ENCODE data around the gene RPN1. TPM values are rescaled to one million over a fixed set of nuclear protein-coding genes. Genes with fewer than 3 reads are reported as not detected.
A peak's percentile ranks its signal among the peaks of the same experiment; 100 is the strongest.

The RPN1 gene
- total RNA-seq, 2 donors from 2014 or later = 126 to 133 TPM

DNA sequence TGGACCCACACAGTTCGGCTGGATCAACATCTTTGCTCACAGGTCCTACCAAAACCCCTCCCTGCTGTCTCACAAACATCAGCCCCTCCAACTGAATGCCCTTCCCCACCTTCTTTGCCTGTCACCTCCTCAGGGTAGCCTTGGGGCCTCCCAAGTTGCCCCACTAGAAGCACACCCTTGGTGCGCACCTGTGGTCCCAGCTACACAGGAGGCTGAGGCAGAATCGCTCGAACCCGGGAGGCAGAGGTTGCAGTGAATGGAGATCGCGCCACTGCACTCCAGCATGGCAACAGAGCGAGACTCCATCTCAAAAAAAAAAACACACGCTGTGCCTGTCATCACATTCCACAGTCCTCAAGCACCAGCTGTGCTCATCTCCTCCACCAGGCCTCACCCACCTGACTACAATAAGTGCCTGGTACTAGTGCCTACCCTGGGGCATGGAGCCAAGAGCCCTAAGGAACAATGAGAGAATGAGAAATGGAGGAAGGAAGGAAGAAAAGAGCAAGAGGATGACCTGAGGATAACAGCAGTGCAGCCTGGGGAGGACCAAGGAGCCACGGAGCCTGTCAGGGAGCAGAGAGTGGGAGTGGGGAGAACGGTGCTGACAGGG lies 26.0 kb downstream of the RPN1 start:
- Histone ChIP-seq H3K9me3 (no peaks in the 10 kb centered on the region), H3K4me3 (no peak overlapping the region), H3K4me1 (peaks cover 10% of the 10 kb centered on the region), H3K27ac (peak overlapping the region in 1 of 4 donors; percentile 32), H3K36me3 (replicated peaks in 1 of 2; ENCODE audit: insufficient read depth in 1 of 2, low read depth in 2 of 2) (peaks cover 24 to 52% of the 10 kb centered on the region in 2 donors), H3K27me3 (no peaks in the 10 kb centered on the region)
- TF ChIP-seq POLR2A (IDR thresholded peaks at IDR 0.05) = no peak
- TF ChIP-seq, protein P1, sequence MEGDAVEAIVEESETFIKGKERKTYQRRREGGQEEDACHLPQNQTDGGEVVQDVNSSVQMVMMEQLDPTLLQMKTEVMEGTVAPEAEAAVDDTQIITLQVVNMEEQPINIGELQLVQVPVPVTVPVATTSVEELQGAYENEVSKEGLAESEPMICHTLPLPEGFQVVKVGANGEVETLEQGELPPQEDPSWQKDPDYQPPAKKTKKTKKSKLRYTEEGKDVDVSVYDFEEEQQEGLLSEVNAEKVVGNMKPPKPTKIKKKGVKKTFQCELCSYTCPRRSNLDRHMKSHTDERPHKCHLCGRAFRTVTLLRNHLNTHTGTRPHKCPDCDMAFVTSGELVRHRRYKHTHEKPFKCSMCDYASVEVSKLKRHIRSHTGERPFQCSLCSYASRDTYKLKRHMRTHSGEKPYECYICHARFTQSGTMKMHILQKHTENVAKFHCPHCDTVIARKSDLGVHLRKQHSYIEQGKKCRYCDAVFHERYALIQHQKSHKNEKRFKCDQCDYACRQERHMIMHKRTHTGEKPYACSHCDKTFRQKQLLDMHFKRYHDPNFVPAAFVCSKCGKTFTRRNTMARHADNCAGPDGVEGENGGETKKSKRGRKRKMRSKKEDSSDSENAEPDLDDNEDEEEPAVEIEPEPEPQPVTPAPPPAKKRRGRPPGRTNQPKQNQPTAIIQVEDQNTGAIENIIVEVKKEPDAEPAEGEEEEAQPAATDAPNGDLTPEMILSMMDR (IDR thresholded peaks at IDR 0.05) = no peak
- intact Hi-C loops (cut with DNase I) = no loop called here
- WGBS, 2 donors = 86% methylated on average over 10 to 11 of the region's 11 CpGs
- no peak for DNase-seq
- no peak for ATAC-seq

DNA sequence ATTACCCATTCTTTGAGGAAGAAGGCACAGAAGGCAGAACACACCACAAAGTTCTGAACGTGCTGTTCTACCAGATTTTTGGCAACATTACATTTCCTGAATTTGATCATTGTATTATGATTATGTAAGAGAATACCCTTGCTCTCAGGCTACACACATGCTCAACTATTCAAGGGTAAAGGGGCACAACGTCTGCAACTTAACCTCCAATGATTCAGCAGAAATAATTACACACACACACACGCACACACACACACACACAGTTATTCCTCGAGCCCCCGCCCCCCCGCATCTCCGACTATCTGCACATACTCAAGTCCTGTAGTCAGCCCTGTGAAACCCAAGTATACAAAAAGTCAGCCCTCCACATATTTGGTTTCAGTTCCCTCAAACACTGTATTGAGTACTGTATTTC lies 26.8 kb downstream of the RPN1 start:
- intact Hi-C loops (cut with DNase I) = no loop called here
- DNase-seq (peak in 1 of 4 donors; percentile 36), ATAC-seq (no peak)
- Histone ChIP-seq H3K9me3 (no peaks in the 10 kb centered on the region), H3K27me3 (no peaks in the 10 kb centered on the region), H3K4me3 (no peak overlapping the region), H3K4me1 (peaks cover 17% of the 10 kb centered on the region), H3K36me3 (replicated peaks in 1 of 2; ENCODE audit: insufficient read depth in 1 of 2, low read depth in 2 of 2) (peaks cover 24 to 49% of the 10 kb centered on the region in 2 donors), H3K27ac (peak overlapping the region in 3 of 4 donors; percentile 32 to 57 (median 46))
- no peak for TF ChIP-seq POLR2A (IDR thresholded peaks at IDR 0.05)
- TF ChIP-seq, protein P1 (IDR thresholded peaks at IDR 0.05) = no peak
- 43 to 64% methylated on average over 7 of the region's 7 CpGs for WGBS, 2 donors

DNA sequence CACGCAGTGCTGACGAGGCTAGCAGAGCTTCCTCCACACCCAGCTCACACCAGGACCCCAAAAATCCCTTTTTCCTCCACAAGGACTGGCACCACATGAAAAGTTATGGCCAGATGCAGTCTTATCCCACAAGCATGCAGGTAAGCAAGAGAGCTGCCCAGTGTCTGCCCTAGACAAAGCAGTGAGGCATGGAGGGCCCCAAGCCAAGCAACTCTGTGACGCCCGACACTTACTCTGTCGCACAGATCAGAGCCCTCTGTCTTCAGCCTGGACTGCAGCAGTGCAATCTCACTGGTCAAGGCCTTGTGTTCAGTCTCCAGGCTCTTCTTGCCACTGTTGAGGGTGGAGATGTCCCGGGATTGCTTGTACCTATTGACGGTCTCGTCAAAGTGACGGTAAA lies 28.7 kb downstream of the RPN1 start:
- intact Hi-C loops (cut with DNase I) = no loop called here
- H3K36me3 ChIP-seq (replicated peaks in 1 of 2; ENCODE audit: insufficient read depth in 1 of 2, low read depth in 2 of 2) = peaks cover 24 to 47% of the 10 kb centered on the region in 2 donors
- no peaks in the 10 kb centered on the region for H3K9me3 ChIP-seq
- 88 to 96% methylated on average over 8 to 9 of the region's 9 CpGs for WGBS, 2 donors
- H3K4me3 ChIP-seq = no peak overlapping the region
- ATAC-seq (no peak), DNase-seq (no peak)
- peaks cover 32% of the 10 kb centered on the region for H3K4me1 ChIP-seq
- no peaks in the 10 kb centered on the region for H3K27me3 ChIP-seq
- H3K27ac ChIP-seq = peak overlapping the region in 1 of 4 donors; percentile 1
- TF ChIP-seq, protein P1 (IDR thresholded peaks at IDR 0.05) = no peak
- TF ChIP-seq POLR2A (IDR thresholded peaks at IDR 0.05) = no peak

DNA sequence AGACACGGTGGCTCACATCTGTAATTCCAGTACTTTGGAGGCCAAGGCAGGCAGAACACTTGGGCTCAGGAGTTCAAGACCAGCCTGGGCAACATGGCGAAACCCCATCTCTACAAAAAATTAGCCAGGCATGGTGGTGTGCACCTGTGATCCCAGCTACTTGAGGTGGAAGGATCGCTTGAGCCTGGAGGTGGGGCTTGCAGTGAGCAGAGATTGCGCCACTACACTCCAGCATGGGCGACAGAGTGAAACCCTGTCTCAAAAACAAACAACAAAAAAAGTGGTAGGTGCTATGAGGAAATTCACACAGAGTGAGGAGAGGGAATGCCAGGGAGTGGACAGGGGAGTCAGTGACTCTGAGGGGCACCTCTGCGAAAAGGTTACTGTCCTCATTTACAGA lies 29.4 kb downstream of the RPN1 start:
- TF ChIP-seq POLR2A (IDR thresholded peaks at IDR 0.05) = no peak
- TF ChIP-seq, protein P1 (IDR thresholded peaks at IDR 0.05) = no peak
- ATAC-seq = no peak
- no peak overlapping the region for H3K4me3 ChIP-seq
- H3K9me3 ChIP-seq = no peaks in the 10 kb centered on the region
- no peak overlapping the region for H3K27ac ChIP-seq
- H3K4me1 ChIP-seq = peaks cover 35% of the 10 kb centered on the region
- intact Hi-C loops (cut with DNase I) = no loop called here
- no peaks in the 10 kb centered on the region for H3K27me3 ChIP-seq
- WGBS, 2 donors = 72 to 82% methylated on average over 6 of the region's 6 CpGs
- peaks cover 24 to 40% of the 10 kb centered on the region in 2 donors for H3K36me3 ChIP-seq (replicated peaks in 1 of 2; ENCODE audit: insufficient read depth in 1 of 2, low read depth in 2 of 2)
- DNase-seq = no peak

DNA sequence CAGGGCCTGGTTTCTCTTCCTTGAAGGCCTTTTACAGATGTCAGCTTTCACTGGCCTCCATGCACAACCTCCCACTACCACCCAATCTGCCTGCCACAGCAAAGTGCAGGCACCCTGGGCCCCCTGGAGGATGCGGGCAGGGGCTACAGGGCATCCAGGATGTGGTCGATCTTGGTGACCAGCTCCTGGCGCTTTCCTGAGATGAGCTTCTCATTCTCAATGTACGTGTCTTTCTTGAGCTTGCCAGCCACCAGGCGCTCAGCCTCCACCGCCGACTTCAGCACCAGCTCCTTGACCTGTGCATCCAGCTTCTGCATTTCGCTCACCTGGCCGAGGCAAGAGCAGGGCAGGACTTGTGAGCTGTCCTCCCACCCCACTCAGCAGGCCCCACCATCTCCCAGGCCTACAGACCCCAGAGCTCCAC lies 30.3 kb downstream of the RPN1 start:
- ATAC-seq (no peak), DNase-seq (no peak)
- intact Hi-C loops (cut with DNase I) = no loop called here
- Histone ChIP-seq H3K4me1 (peaks cover 35% of the 10 kb centered on the region), H3K4me3 (no peak overlapping the region), H3K9me3 (no peaks in the 10 kb centered on the region), H3K27ac (no peak overlapping the region), H3K36me3 (replicated peaks in 1 of 2; ENCODE audit: insufficient read depth in 1 of 2, low read depth in 2 of 2) (peaks cover 15 to 33% of the 10 kb centered on the region in 2 donors), H3K27me3 (no peaks in the 10 kb centered on the region)
- TF ChIP-seq, protein P1 (IDR thresholded peaks at IDR 0.05) = no peak
- no peak for TF ChIP-seq POLR2A (IDR thresholded peaks at IDR 0.05)
- 79 to 84% methylated on average over 9 of the region's 9 CpGs for WGBS, 2 donors
